ENCODE results near the gene MYH10.

The MYH10 gene

DNA sequence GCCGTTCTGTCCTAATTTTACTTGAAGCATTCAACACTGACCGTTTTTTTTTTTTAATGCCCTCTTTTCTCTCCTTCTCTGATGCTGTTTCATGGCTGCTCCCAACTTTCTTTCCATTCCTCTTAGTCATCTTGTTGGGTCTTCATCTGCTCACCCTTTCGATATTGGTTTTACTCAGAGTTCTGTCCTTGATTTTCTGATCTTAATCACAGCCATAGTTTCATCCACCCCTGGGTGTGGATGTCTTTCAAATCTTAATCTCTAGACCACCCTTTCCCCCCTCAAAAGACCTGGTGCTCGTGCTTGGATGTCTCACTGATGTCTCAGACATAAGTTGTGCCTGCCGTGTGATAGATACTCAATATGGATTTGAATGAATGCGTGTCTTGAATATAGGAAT lies 172.4 kb downstream of the MYH10 start:
- TF ChIP-seq, protein P1, sequence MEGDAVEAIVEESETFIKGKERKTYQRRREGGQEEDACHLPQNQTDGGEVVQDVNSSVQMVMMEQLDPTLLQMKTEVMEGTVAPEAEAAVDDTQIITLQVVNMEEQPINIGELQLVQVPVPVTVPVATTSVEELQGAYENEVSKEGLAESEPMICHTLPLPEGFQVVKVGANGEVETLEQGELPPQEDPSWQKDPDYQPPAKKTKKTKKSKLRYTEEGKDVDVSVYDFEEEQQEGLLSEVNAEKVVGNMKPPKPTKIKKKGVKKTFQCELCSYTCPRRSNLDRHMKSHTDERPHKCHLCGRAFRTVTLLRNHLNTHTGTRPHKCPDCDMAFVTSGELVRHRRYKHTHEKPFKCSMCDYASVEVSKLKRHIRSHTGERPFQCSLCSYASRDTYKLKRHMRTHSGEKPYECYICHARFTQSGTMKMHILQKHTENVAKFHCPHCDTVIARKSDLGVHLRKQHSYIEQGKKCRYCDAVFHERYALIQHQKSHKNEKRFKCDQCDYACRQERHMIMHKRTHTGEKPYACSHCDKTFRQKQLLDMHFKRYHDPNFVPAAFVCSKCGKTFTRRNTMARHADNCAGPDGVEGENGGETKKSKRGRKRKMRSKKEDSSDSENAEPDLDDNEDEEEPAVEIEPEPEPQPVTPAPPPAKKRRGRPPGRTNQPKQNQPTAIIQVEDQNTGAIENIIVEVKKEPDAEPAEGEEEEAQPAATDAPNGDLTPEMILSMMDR (IDR thresholded peaks at IDR 0.05): no peak
- H3K9me3 ChIP-seq: no peaks in the 10 kb centered on the region
- peaks cover 67 to 94% (median 84%) of the 10 kb centered on the region in 3 donors for H3K36me3 ChIP-seq
- no peak overlapping the region for H3K4me3 ChIP-seq
- no peaks in the 10 kb centered on the region for H3K27me3 ChIP-seq
- H3K4me1 ChIP-seq: peaks cover 0 to 14% (median 5%) of the 10 kb centered on the region in 4 donors
- H3K27ac ChIP-seq: no peak overlapping the region
- intact Hi-C loops (cut with DNase I; ENCODE audit: low total_unique reads): loop anchor here (10.0 kb wide), 1 partner anchor 47 kb away; no protein-coding TSS in a partner anchor
- no peak for DNase-seq

DNA sequence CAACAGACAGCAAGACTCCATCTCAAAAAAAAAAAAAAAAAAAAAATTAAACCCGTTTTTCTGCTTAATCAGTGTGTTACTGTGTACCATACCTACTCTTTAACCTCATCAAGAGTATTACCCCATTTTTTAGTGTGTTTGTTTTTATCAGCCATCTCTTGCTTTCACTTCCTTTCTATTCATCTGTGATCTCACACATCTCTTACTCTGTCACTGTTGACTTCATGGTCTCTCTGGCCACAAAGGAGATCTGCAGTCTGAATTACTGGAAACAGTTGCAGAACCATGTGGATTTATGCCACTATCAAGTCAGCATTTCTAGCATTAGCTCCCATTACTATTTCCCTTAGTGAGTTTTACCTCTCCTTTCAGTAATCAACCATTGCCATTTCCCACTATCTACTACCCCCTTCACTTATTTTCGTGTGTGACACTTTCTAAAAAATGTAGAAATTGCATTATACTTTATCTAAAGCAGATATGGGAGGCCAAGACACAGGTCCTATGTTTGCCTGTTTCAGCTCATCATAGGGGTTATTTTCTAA lies 174.8 kb downstream of the MYH10 start:
- peaks cover 78 to 94% (median 80%) of the 10 kb centered on the region in 3 donors for H3K36me3 ChIP-seq
- H3K4me1 ChIP-seq: no peaks in the 10 kb centered on the region
- H3K9me3 ChIP-seq: no peaks in the 10 kb centered on the region
- DNase-seq: no peak
- H3K4me3 ChIP-seq: no peak overlapping the region
- TF ChIP-seq, protein P1 (IDR thresholded peaks at IDR 0.05): no peak
- H3K27me3 ChIP-seq: no peaks in the 10 kb centered on the region
- intact Hi-C loops (cut with DNase I; ENCODE audit: low total_unique reads): loop anchor here (10.0 kb wide), 1 partner anchor 49 kb away; no protein-coding TSS in a partner anchor
- no peak overlapping the region for H3K27ac ChIP-seq

DNA sequence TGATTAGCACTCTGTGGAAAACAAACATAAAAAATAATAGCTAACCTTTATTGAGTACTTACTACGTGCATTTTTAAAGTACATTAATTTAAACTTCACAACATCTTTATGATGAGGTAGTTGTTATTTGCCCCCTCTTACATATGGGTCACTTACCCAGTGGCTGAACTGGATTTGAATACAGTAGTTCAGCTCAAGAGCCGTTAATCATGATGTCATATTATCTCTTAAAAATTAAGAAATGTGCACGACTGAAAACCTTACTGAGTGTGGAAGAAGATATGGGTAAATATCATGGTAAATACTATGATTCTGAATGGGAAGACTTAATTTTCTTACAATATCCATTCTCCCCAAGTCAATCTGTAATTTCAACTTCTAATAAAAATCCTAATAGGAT lies 177.2 kb downstream of the MYH10 start:
- no peaks in the 10 kb centered on the region for H3K9me3 ChIP-seq
- no peak overlapping the region for H3K27ac ChIP-seq
- peaks cover 81 to 93% (median 86%) of the 10 kb centered on the region in 3 donors for H3K36me3 ChIP-seq
- no peak for DNase-seq
- TF ChIP-seq, protein P1 (IDR thresholded peaks at IDR 0.05): no peak
- no peaks in the 10 kb centered on the region for H3K27me3 ChIP-seq
- no peak overlapping the region for H3K4me3 ChIP-seq
- H3K4me1 ChIP-seq: no peaks in the 10 kb centered on the region
- intact Hi-C loops (cut with DNase I; ENCODE audit: low total_unique reads): loop anchor here (10.0 kb wide), 1 partner anchor 51 kb away; no protein-coding TSS in a partner anchor

DNA sequence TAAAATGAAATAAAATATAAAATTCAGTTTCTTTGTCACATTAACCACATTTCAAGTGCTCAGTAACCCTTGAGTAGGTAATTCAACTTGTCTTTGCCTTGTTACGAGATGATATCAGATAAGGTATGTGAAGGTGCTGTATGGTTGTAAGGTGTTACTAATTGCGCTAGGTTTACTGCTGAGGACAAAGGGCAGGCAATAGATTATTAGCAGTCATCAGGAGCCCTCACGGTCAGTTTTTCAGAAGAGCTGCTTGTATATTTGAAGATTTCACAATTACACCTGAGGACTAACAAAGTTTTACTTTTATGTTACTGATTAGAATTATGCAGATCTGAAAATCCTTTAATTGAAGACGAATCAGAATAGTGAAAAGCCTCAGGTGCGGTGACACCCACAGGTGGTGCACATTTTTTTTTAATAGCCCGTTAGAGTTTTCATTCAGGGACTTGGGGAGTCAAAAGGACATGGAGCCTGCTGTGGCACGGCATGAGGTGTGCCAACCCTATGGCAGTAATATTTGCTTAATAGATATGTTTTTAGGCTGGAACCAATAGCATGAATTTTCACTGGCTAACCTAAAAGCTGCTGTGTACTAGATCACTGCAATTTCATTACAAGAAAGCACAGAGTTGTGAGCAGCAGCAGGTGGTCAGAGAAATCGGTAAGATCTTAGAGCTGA lies 178.5 kb downstream of the MYH10 start:
- Histone ChIP-seq H3K36me3 (peaks cover 77 to 93% (median 86%) of the 10 kb centered on the region in 3 donors), H3K4me1 (no peaks in the 10 kb centered on the region), H3K27me3 (no peaks in the 10 kb centered on the region), H3K9me3 (no peaks in the 10 kb centered on the region), H3K4me3 (no peak overlapping the region), H3K27ac (no peak overlapping the region)
- TF ChIP-seq, protein P1 (IDR thresholded peaks at IDR 0.05): no peak
- intact Hi-C loops (cut with DNase I; ENCODE audit: low total_unique reads): loop anchor here (10.0 kb wide), 1 partner anchor 53 kb away; no protein-coding TSS in a partner anchor
- DNase-seq: no peak

DNA sequence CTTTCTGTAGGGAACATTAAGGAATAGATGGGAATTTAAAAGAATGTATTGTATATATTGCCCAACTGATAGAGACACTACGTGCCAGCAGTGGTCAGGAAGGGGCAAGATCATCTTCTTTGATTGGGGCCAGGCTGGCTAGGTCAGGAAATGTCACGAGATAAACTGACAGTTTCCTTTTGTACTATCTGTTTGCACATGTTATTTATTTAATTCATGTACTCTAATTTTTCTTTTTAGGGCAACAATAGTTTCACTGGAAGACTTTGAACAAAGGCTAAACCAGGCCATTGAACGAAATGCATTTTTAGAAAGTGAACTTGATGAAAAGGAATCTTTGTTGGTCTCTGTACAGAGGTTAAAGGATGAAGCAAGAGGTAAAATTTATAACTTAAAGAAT lies 182.2 kb downstream of the MYH10 start:
- no peak overlapping the region for H3K27ac ChIP-seq
- no peak for DNase-seq
- TF ChIP-seq, protein P1 (IDR thresholded peaks at IDR 0.05): no peak
- H3K27me3 ChIP-seq: no peaks in the 10 kb centered on the region
- H3K4me3 ChIP-seq: no peak overlapping the region
- peaks cover 69 to 82% (median 82%) of the 10 kb centered on the region in 3 donors for H3K36me3 ChIP-seq
- no peaks in the 10 kb centered on the region for H3K9me3 ChIP-seq
- H3K4me1 ChIP-seq: peaks cover 0 to 14% (median 4%) of the 10 kb centered on the region in 4 donors
- intact Hi-C loops (cut with DNase I; ENCODE audit: low total_unique reads): no loop called here

All from tibial artery (tissue), 4 donors.